NCI-H345 (cell line): Measurements from ENCODE around the gene COLEC12.

Experiments used
- DNase-seq: peaks from one replicate; lab custom pipeline; 2025; lab: John Stamatoyannopoulos, UW

COLEC12 gene

GRCh38 chr18:360676-361075, 139.8 kb downstream of the COLEC12 start:
- DNase-seq, result no peak

- DNase-seq, result no peak
Measured at GRCh38 chr18:356778-357177, 143.7 kb downstream of the COLEC12 start.

DNA sequence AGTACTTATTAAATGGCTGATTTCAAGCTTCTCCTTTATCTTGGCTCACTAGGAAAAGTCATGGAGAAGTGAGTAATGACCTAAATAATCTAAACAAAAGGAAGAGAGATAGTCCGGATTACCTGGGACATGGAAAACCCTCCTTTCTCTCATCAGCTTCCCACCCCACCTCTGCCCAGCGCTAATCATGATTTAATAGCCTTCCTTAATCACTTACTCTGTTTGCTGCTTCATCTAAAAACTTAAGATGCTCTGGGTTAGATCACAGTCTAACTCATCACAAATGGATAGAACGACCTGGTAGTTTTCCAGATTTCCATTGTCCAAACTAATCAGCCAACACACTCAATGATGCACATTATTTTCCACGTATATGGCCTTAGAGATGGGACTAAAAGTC, 144.8 kb downstream of the COLEC12 start:
- DNase-seq, result no peak

DNA sequence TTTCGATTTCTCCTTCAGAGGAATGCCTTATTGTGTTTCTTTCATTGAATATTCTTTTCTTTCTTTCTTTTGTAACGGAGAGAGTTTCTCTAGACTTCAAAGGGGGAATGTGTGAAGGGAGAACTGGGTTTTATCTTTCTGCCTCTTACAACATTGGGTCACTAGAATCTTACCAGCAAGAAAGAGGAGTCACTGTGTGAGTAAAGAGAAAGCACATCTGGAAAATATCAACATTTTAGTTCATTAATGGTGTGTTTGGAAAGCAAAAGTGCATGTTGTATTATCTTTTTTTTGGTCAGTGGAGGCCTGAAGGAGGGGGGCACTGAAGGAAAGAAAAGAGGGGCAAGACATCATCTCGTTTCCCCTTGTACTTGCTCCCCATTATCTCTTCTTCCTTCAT, 146.0 kb downstream of the COLEC12 start:
- DNase-seq, result no peak

DNA sequence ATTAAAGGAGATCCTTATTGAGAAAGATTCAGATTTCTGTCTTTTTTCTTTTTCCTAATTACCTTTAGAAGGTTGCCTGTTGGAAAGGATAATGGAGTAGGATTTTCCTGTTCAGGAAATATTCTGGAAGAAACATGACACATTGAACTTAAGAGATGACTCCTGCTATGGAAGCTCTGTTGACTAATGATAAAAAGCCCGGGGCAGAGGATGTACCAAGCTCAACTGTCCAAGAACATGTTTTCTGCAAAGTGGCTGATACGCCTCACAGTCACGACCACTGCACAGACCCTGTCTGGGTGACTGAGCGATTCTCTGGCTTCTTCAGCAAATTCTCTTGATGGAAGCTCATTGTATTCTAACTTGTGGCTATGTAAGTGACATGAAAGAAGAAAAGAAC, 146.5 kb downstream of the COLEC12 start:
- DNase-seq, result no peak

- no peak for DNase-seq
Measured at GRCh38 chr18:352438-352837, 148.1 kb downstream of the COLEC12 start.

DNA sequence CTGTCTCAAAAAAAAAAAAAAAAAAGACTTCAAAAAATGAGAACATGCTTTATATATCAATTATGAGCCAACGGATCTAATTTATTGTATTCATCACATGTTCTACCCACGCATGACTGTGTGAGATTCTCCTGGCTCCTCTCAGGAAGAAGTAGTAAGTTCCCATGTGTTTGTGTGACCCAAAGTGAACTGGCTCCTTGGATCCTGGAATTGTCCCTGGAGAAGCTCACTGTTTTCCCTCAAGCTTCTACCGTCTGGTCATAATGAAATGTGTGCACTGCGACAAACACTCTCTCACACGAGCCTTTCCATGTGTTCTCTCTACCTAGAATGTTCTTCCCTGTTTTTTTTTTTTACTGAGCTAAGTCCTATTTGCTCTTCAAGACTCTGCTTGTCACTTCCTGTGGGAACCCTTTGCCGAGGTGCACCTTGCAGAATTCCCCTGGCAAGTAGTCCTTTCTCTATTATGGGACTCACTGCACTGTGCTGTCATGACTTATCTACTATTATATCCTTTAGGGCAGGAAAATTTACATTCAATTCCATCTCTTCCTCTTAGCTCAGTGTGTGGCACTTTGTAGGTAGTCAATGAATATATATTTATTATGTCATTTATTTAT, 149.4 kb downstream of the COLEC12 start:
- no peak for DNase-seq

- no peak for DNase-seq
Measured at GRCh38 chr18:346600-346999, 153.9 kb downstream of the COLEC12 start.

DNA sequence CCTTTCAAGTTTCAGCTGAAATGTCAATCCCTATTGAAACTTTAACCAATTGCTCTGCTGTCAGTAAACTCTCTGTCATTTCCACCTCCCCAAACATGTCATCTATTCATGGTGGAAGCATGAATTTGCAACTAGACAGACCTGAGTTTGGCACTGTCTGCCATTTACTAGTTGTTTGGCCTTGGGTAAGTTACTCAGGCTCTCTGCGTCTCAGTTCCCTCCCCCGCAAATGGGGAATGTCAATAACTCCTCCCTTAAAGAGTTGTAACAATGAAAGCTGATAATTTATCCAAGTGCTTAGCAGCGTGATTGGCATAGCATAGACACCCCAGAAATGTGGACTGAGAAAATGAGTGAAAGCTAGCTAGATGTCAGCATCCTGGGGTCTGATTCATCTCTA, 159.4 kb downstream of the COLEC12 start:
- no peak for DNase-seq

DNA sequence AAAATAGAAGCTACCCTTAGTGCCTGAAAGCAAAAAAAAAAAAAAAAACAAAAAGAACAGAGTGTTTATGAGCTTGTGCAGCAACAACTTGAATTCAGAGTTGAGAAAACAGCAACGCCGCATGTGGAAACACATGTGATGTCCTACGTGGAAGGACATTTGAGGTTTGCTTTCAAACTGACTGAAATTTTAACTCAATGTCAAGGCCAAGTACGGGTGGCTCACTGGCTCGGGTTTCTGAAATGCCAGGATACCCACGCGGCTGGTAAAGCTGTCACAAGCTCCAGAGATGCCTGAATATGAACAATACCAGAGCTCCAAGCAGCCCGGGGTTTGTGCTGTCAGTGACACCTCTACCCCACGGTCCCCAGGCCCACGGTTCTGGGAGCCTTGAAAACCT, 160.5 kb downstream of the COLEC12 start:
- no peak for DNase-seq

DNA sequence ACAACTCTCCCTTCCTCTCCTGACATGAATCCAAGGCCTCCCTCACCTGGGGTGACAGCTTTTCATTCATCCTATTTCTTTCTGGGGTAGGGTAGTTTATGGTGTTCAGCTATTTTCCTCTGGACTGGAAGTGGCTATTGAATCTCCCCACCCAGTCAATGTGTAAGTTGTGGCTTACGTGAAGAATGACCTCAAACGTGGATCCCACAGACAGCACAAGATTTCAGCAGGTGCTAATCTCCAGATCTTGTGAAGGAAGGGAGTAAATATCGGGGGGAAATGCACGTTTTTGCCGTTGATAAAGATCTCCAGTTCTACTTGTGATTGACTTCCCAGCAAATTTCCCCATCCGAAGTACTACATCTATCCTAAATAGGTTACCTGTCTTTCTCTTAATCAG, 161.3 kb downstream of the COLEC12 start:
- DNase-seq, result no peak

- DNase-seq, result no peak
Measured at GRCh38 chr18:336713-337112, 163.8 kb downstream of the COLEC12 start.

DNA sequence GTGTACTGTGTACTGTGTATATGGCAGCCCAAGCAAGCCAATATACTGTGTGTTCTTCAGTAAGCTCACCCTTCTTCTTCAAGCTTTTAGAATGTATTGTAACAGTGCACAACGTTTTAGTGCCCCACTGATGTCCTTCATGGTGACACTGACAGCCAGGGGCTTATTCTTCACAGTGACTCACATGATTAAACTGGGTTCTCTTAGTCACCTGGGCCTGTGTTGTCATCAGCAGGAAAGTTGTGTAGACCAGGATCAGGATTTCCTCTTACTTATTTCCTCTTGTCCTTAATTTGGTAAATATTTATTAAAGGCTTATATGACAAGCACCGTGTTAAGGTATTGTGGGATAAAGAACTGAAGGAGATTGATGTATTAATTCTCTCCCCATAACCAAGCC, 164.8 kb downstream of the COLEC12 start:
- DNase-seq, result no peak

DNA sequence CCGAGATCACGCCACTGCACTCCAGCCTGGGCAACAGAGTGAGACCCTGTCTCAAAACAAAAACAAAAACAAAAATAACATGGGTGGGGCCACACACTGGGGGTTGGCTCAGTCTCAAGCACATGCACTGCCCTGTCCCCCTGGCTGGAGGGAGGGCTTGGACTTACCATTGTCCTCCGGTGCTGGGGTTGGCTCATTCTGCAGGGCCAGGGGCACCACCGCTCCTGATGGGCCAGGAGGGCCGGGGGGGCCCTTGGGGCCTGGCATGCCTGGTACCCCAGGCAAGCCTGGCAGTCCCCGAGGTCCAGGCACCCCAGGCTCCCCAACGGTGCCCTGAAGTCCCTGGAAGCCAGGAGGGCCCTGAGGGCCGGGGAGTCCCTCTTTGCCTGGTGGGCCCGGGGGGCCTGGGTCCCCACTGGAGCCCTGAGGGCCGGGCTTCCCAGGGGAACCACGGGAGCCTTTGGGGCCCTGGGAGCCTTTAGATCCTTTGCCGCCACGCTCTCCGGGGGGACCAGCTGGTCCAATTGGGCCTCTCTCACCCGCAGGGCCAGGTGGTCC, 165.8 kb downstream of the COLEC12 start:
- DNase-seq, result no peak

DNA sequence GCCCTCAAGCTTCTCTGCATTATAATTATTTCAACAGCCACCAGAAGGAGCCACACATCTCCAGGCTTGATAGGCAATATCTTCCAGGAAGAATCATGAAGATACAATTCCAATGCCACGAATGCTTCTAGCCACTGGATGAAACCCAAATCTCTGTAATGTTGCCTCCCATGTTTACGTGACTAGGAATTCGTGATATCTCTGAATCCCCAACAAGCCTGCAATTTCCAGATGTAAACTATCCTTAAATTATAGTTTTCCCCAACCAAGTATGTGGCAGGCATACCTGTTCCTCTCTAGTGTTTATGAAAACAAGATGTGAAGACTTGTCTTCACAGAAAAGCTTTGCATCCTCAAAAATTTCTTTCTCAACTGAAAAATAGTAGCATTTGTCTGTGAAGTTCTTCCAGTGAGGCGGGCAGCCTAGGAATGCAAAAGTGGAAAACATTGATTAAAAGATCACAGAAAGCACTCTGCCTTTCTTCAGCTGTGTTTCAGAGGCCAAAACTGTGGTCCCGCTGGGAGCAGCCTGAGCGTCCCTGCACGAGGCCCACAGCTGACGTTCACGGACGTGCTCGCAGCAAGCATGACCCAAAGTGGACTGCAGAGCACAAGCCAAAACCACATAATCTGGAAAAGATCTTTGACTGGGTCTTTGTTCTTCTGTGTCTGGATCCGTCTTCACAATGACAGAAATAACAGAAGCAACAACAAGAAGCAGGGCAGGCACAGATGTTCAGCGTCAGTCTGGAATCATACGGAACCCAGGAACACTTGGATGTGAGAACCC, 167.6 kb downstream of the COLEC12 start:
- no peak for DNase-seq

DNA sequence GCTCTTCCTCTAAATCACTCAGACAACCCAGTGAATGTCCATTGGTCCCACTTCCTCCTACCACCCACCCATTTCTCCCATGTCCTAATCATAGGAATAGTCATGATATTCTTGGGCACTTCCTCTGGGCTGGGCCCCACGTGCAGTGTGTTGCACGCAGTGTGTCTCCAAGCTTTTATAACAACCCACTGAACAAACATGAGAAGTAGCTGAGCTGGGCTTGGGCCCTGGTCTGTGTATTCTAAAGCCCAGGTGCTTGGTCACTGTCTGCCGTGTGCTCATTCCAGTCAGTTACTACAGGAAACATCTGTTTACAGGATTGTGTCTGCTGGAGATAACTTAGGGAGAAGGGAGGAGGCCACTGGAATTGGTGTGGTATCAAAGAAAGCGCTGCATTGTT, 168.5 kb downstream of the COLEC12 start:
- no peak for DNase-seq

DNA sequence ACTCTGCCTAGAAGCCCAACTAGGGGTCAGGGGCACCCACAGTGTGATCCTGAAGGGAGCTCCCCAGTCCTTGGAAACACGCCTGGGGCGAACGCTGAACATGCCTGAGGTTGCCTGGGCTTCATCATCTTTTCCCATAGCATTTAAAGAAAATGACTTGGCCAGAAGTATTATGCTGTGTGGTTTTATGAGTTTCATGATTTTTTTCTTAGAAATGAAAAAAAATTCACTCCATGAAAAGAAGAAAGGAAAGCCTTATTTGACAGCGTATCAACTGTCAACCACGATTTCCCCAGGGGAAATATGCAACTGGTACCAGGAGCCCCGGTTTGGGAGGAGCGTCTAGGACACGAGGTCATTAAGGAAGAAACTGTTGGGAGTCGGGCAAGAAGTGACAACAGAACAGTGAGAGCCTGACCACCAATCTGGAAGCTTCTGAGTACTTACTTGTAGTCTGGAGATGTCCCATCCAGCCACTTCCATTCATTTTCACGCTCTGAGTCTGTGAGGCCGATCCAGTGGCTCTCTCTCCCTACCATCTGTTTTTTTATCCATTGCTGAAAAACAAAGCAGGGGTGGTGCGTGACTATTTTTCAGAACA, 169.2 kb downstream of the COLEC12 start:
- DNase-seq, result no peak

GRCh38 chr18:328928-329327, 171.6 kb downstream of the COLEC12 start:
- no peak for DNase-seq

GRCh38 chr18:326846-327245, 173.7 kb downstream of the COLEC12 start:
- DNase-seq, result no peak

DNA sequence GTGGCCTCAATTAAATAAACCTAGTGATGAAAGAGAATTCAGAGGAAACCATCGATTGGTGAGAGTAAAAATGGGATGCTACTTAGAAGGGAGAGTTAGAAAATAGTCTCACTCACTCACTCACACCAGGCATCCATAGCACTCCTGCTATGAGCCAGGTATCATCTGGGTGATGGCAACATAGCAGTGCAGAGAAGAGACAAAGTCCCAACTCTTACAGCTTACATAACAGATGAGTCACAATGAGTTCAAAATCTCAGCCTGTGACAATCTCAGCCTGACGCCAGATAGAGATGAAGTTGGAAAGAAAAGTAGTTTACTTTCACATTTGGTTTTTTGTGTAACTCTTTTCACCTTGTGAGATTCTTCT, 177.3 kb downstream of the COLEC12 start:
- DNase-seq, result no peak

DNA sequence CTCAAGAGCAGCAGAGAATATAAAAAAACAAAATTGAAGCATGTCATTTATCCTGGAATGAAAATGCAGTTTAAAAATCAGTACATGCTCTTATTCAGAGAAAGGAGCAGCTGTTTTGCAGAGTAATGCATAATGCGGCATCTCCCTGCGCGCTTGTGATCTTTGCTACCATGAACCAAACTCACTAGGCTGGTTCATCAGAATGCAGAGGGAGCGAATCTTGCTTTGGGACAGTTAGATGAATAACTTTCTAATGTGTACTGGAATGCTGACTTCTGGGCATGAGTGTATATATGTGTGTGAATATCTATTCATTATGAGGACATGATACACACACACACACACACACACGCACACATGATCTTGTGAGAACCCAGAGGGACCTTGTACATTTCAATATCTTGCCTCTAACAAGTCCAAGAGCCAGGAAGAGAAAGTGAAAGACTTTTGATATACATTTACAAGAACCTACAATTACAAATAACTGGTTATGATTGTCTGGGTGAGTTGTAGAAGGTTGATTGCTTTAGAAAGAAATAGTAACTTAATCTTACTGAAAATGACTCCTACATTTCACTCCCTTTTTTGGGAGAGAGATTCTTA, 178.5 kb downstream of the COLEC12 start:
- DNase-seq, result no peak

DNA sequence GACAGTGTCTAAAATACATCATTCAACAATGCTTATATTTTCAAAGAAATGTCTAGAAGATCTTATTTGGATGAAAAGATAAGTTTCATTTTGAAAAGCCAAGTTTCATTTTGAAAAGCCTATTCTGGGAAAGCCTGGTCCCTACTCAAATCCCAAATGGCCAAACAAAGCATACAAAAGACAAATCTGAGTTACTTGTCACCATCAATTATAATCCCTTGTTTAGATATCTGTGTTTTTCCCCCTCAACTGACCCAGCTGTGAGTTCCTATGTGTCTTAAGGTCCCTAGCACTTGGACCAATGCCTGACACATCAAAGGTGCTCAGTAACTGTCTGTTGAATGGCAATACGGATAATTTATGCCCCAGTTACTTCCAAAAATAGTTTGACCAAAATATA, 180.3 kb downstream of the COLEC12 start:
- DNase-seq, result no peak

GRCh38 chr18:319720-320119, 180.8 kb downstream of the COLEC12 start:
- no peak for DNase-seq
